HepG2 (cell line): ENCODE measurements around the gene FUT1. TPM values are rescaled to one million over a fixed set of nuclear protein-coding genes. Genes with fewer than 3 reads are reported as not detected.

Experiments
- ARID2 ChIP-seq: sonication (generic); formaldehyde crosslinking; IDR thresholded peaks from 2 replicates; pipeline ENCODE4 v1.8.1; 2022; ENCODE audit warnings: mild to moderate bottlenecking, missing genetic modification reagents, borderline replicate concordance
- BHLHE40 ChIP-seq: IDR thresholded peaks from 2 replicates; pipeline ENCODE4 v1.6.1; 2011; ENCODE audit warnings: low read length, improper control_type of control experiment
- FOXK1 ChIP-seq: sonication (generic); formaldehyde crosslinking; IDR thresholded peaks from 2 replicates; pipeline ENCODE4 v1.4.0; 2020; ENCODE audit warnings: low read depth, missing genetic modification reagents, borderline replicate concordance
- KDM1A ChIP-seq: IDR thresholded peaks from 2 replicates; pipeline ENCODE4 v1.6.1; 2016; ENCODE audit warnings: missing compliant biosample characterization
- MTERF4 ChIP-seq: sonication (generic); formaldehyde crosslinking; IDR thresholded peaks from 2 replicates; pipeline ENCODE4 v1.8.0; 2023; ENCODE audit warnings: mild to moderate bottlenecking, missing genetic modification reagents
- NONO ChIP-seq, 2 experiments: fragments of 450-650 bp in 1 of 2; sonication (generic) in 1 of 2; formaldehyde crosslinking in 1 of 2; IDR thresholded peaks in 1 of 2; conservative IDR thresholded peaks in 1 of 2; 2 replicates each; pipeline versions ENCODE4 v1.6.1 to v1.8.0; 2017 to 2022; ENCODE audit warnings: mild to moderate bottlenecking in 1 of 2, missing genetic modification reagents in 1 of 2, moderate library complexity in 1 of 2
- NR2C2 ChIP-seq: sonication (generic); formaldehyde crosslinking; IDR thresholded peaks from 2 replicates; pipeline ENCODE4 v1.4.0; 2020; ENCODE audit warnings: missing genetic modification reagents, mild to moderate bottlenecking, moderate library complexity, borderline replicate concordance
- PAX8 ChIP-seq: sonication (generic); formaldehyde crosslinking; IDR thresholded peaks from 2 replicates; pipeline ENCODE4 v1.8.0; 2022; ENCODE audit warnings: mild to moderate bottlenecking, missing genetic modification reagents, borderline replicate concordance
- PHF8 ChIP-seq: sonication (generic); formaldehyde crosslinking; IDR thresholded peaks from 2 replicates; pipeline ENCODE4 v1.5.0; 2020; ENCODE audit warnings: missing genetic modification reagents
- RBFOX2 ChIP-seq: fragments of 200-400 bp; formaldehyde crosslinking; IDR thresholded peaks from 2 replicates; pipeline ENCODE4 v1.6.1; 2017; ENCODE audit warnings: low read depth, mild to moderate bottlenecking, low read length
- SIN3A ChIP-seq: IDR thresholded peaks from 2 replicates; pipeline ENCODE4 v1.6.1; 2011; ENCODE audit warnings: low read depth, mild to moderate bottlenecking, control low read depth, low read length, borderline replicate concordance
- TGIF2 ChIP-seq: IDR thresholded peaks from 2 replicates; pipeline ENCODE4 v1.6.1; 2016; ENCODE audit warnings: control low read depth, missing compliant biosample characterization
- TRIM22 ChIP-seq: fragments of 450-650 bp; IDR thresholded peaks from 2 replicates; pipeline ENCODE4 v1.6.1; 2017
- ZNF101 ChIP-seq: sonication (generic); formaldehyde crosslinking; IDR thresholded peaks from 2 replicates; pipeline ENCODE4 v1.4.0; 2020; ENCODE audit warnings: mild to moderate bottlenecking, low read depth, missing genetic modification reagents, borderline replicate concordance
- ZNF263 ChIP-seq: sonication (generic); formaldehyde crosslinking; IDR thresholded peaks from 2 replicates; pipeline ENCODE4 v1.4.0; 2020; ENCODE audit warnings: missing genetic modification reagents
- ZNF343 ChIP-seq: sonication (generic); formaldehyde crosslinking; IDR thresholded peaks from 2 replicates; pipeline ENCODE4 v1.4.0; 2020; ENCODE audit warnings: mild to moderate bottlenecking, missing genetic modification reagents
- ZNF510 ChIP-seq: sonication (generic); formaldehyde crosslinking; IDR thresholded peaks from 2 replicates; pipeline ENCODE4 v1.4.0; 2020; ENCODE audit warnings: low read depth, mild to moderate bottlenecking, missing genetic modification reagents
- ZNF549 ChIP-seq: sonication (generic); formaldehyde crosslinking; IDR thresholded peaks from 2 replicates; pipeline ENCODE4 v1.5.0; 2020; ENCODE audit warnings: missing genetic modification reagents
- ZNF564 ChIP-seq: sonication (generic); formaldehyde crosslinking; IDR thresholded peaks from 2 replicates; pipeline ENCODE4 v1.8.1; 2023; ENCODE audit warnings: mild to moderate bottlenecking, missing genetic modification reagents
- polyA plus RNA-seq, 8 experiments: library from polyadenylated mRNA; depleted of rRNA in 3 of 8; stranded (reverse) in 7 of 8; unstranded in 1 of 8; fragments of >200 nt; fragmentation: Illumina TruSeq in 4 of 8; extraction: Trizol in 4 of 8; gene quantifications; 2 replicates each; pipeline versions ENCODE4 v1.2.1 to v1.2.3, GENCODE V29; 2011 to 2016; ENCODE audit warnings: low read depth in 4 of 8, missing spikeins in 1 of 8, mixed read lengths in 1 of 8; ENCODE audit not compliant: insufficient read depth in 1 of 8
- total RNA-seq, 5 experiments: library from RNA; depleted of rRNA; stranded (reverse); fragments of >200 nt; fragmentation: Illumina TruSeq; extraction: Trizol; gene quantifications; 2 replicates each; pipeline ENCODE4 v1.2.3, GENCODE V29; 2016; ENCODE audit warnings: low read depth in 1 of 5
- TF ChIP-seq, protein P1 (sequence below): sonication (generic); formaldehyde crosslinking; IDR thresholded peaks from 2 replicates; pipeline ENCODE4 v1.8.1; 2023; ENCODE audit warnings: missing genetic modification reagents, mild to moderate bottlenecking, borderline replicate concordance
- TF ChIP-seq, protein P2 (sequence below): sonication (generic); formaldehyde crosslinking; IDR thresholded peaks from 2 replicates; pipeline ENCODE4 v1.4.0; 2020; ENCODE audit warnings: mild to moderate bottlenecking, missing genetic modification reagents, borderline replicate concordance
- TF ChIP-seq, protein P3 (sequence below): IDR thresholded peaks from 2 replicates; pipeline ENCODE4 v1.6.1; 2016

Gene FUT1
- total and polyA plus RNA-seq, 2 of the 13 experiments (the other 11 are each of a cell fraction or from before 2014, with no cell fraction given): 0.07 to 1.1 TPM

- TF ChIP-seq, protein P1, sequence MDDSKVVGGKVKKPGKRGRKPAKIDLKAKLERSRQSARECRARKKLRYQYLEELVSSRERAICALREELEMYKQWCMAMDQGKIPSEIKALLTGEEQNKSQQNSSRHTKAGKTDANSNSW (CRISPR knock-in tag): no peak
- TF ChIP-seq, protein P2, sequence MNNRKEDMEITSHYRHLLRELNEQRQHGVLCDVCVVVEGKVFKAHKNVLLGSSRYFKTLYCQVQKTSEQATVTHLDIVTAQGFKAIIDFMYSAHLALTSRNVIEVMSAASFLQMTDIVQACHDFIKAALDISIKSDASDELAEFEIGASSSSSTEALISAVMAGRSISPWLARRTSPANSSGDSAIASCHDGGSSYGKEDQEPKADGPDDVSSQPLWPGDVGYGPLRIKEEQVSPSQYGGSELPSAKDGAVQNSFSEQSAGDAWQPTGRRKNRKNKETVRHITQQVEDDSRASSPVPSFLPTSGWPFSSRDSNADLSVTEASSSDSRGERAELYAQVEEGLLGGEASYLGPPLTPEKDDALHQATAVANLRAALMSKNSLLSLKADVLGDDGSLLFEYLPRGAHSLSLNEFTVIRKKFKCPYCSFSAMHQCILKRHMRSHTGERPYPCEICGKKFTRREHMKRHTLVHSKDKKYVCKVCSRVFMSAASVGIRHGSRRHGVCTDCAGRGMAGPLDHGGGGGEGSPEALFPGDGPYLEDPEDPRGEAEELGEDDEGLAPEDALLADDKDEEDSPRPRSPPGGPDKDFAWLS (CRISPR knock-in tag): 0 out of 2 replicates have a peak, but pooled peaks have one; percentile 33
- TF ChIP-seq PHF8 (CRISPR knock-in tag) (peak; percentile 56; the same call in 1 of the 2 replicates), NONO (IDR thresholded peaks at IDR 0.05) (no peak), NONO (CRISPR knock-in tag; conservative IDR thresholded peaks at IDR 0.05) (no peak), ZNF101 (no peak), RBFOX2 (no peak), SIN3A (no peak), NR2C2 (CRISPR knock-in tag) (peak; percentile 84), ZNF343 (CRISPR knock-in tag) (no peak), FOXK1 (CRISPR knock-in tag) (peak; percentile 38; the same call in 1 of the 2 replicates), MTERF4 (CRISPR knock-in tag) (0 out of 2 replicates have a peak, but pooled peaks have one; percentile 3), ZNF510 (0 out of 2 replicates have a peak, but pooled peaks have one; percentile 83), ZNF549 (CRISPR knock-in tag) (no peak), ZNF263 (CRISPR knock-in tag) (0 out of 2 replicates have a peak, but pooled peaks have one; percentile 29), TGIF2 (CRISPR knock-in tag) (no peak), ZNF564 (CRISPR knock-in tag) (no peak), BHLHE40 (no peak), KDM1A (CRISPR knock-in tag) (no peak), PAX8 (CRISPR knock-in tag) (peak; percentile 54; the same call in 1 of the 2 replicates), TRIM22 (no peak), ARID2 (CRISPR knock-in tag) (no peak)
- TF ChIP-seq, protein P3, sequence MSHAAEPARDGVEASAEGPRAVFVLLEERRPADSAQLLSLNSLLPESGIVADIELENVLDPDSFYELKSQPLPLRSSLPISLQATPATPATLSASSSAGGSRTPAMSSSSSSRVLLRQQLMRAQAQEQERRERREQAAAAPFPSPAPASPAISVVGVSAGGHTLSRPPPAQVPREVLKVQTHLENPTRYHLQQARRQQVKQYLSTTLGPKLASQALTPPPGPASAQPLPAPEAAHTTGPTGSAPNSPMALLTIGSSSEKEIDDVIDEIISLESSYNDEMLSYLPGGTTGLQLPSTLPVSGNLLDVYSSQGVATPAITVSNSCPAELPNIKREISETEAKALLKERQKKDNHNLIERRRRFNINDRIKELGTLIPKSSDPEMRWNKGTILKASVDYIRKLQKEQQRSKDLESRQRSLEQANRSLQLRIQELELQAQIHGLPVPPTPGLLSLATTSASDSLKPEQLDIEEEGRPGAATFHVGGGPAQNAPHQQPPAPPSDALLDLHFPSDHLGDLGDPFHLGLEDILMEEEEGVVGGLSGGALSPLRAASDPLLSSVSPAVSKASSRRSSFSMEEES (CRISPR knock-in tag): peak; percentile 52; the same call in 1 of the 2 replicates
Measured at GRCh38 chr19:48795055-48795684, 42.7 kb upstream of the FUT1 start (continued).
